K562 (cell line): ENCODE data around the gene CORO2A. TPM values are rescaled to one million over a fixed set of nuclear protein-coding genes. Genes with fewer than 3 reads are reported as not detected.

ENCODE experiments used
- CEBPZ ChIP-seq: fragments of 150-350 bp; IDR thresholded peaks from 2 replicates; pipeline ENCODE4 v1.6.1; 2014; ENCODE audit warnings: low read depth, mild to moderate bottlenecking, low read length, borderline replicate concordance
- CHCHD3 ChIP-seq: fragments of 250-450 bp; sonication (Bioruptor Pico); IDR thresholded peaks from 2 replicates; pipeline ENCODE4 v2.1.2; 2022; ENCODE audit warnings: mild to moderate bottlenecking
- E2F3 ChIP-seq: fragments of 250-450 bp; sonication (Bioruptor Pico); IDR thresholded peaks from 2 replicates; pipeline ENCODE4 v1.4.0; 2020; ENCODE audit warnings: mild to moderate bottlenecking
- ELK1 ChIP-seq: sonication (generic); formaldehyde crosslinking; IDR thresholded peaks from 2 replicates; pipeline ENCODE4 v1.8.1; 2022; ENCODE audit warnings: missing genetic modification reagents
- ELK3 ChIP-seq: fragments of 450-650 bp; formaldehyde crosslinking; IDR thresholded peaks from 2 replicates; pipeline ENCODE4 v1.4.0; 2020; ENCODE audit warnings: mild to moderate bottlenecking
- EP400 ChIP-seq: fragments of 450-650 bp; IDR thresholded peaks from 2 replicates; pipeline ENCODE4 v1.6.1; 2017; ENCODE audit warnings: antibody characterized with exemption, mild to moderate bottlenecking, moderate library complexity
- HDAC2 ChIP-seq: fragments of 450-650 bp; IDR thresholded peaks from 2 replicates; pipeline ENCODE4 v1.6.1; 2016; ENCODE audit warnings: mild to moderate bottlenecking
- MCM2 ChIP-seq: fragments of 450-650 bp; IDR thresholded peaks from 2 replicates; pipeline ENCODE4 v1.6.1; 2017; ENCODE audit warnings: low read depth, mild to moderate bottlenecking
- NBN ChIP-seq: fragments of 450-650 bp; IDR thresholded peaks from 2 replicates; pipeline ENCODE4 v1.6.1; 2016; ENCODE audit warnings: low read depth, mild to moderate bottlenecking
- PYGO2 ChIP-seq: fragments of 450-650 bp; IDR thresholded peaks from 2 replicates; pipeline ENCODE4 v1.6.1; 2016; ENCODE audit warnings: mild to moderate bottlenecking, missing genetic modification characterization, moderate library complexity, missing compliant biosample characterization
- RFX1 ChIP-seq: fragments of 450-650 bp; IDR thresholded peaks from 2 replicates; pipeline ENCODE4 v1.6.1; 2016; ENCODE audit warnings: mild to moderate bottlenecking, moderate library complexity
- RNF2 ChIP-seq: sonication (generic); IDR thresholded peaks from 2 replicates; pipeline ENCODE4 v1.6.1; 2016
- SAFB ChIP-seq: fragments of 200-400 bp; formaldehyde crosslinking; IDR thresholded peaks from 2 replicates; pipeline ENCODE4 v1.6.1; 2017; ENCODE audit warnings: low read depth, low read length, borderline replicate concordance
- SMARCA5 ChIP-seq: fragments of 450-650 bp; IDR thresholded peaks from 2 replicates; pipeline ENCODE4 v1.6.1; 2016
- SNIP1 ChIP-seq: fragments of 450-650 bp; IDR thresholded peaks from 2 replicates; pipeline ENCODE4 v1.7.1; 2017; ENCODE audit warnings: low read depth, mild to moderate bottlenecking
- SNRNP70 ChIP-seq: fragments of 200-400 bp; formaldehyde crosslinking; optimal IDR thresholded peaks from 2 replicates; pipeline ENCODE3; 2017; ENCODE audit warnings: low read depth, low read length
- TCFL5 ChIP-seq: fragments of 250-450 bp; sonication (Bioruptor Pico); conservative IDR thresholded peaks from 2 replicates; pipeline ENCODE4 v1.6.1; 2021; ENCODE audit warnings: mild to moderate bottlenecking, moderate library complexity, matching md5 sums
- TFAP4 ChIP-seq: sonication (generic); formaldehyde crosslinking; IDR thresholded peaks from 2 replicates; pipeline ENCODE4 v1.8.0; 2022; ENCODE audit warnings: missing genetic modification reagents, mild to moderate bottlenecking, moderate library complexity, borderline replicate concordance
- ZNF277 ChIP-seq: fragments of 250-450 bp; sonication (Bioruptor Pico); IDR thresholded peaks from 2 replicates; pipeline ENCODE4 v1.8.0; 2022; ENCODE audit warnings: inconsistent platforms, mild to moderate bottlenecking, moderate library complexity, borderline replicate concordance
- ZNF57 ChIP-seq: fragments of 450-650 bp; formaldehyde crosslinking; IDR thresholded peaks from 2 replicates; pipeline ENCODE4 v1.4.0; 2020; ENCODE audit warnings: mild to moderate bottlenecking, moderate library complexity
- ZNF740 ChIP-seq, 3 experiments: fragments of 200-800 bp in 1 of 3; sonication (Bioruptor generic) in 1 of 3; sonication (generic) in 1 of 3; formaldehyde crosslinking in 1 of 3; IDR thresholded peaks; 2 replicates each; pipeline versions ENCODE4 v1.6.1 to v1.8.0; 2016 to 2022; ENCODE audit warnings: mild to moderate bottlenecking in 2 of 3, missing compliant biosample characterization in 2 of 3, missing genetic modification characterization in 2 of 3, missing genetic modification reagents in 1 of 3
- polyA plus RNA-seq, 8 experiments: library from polyadenylated mRNA; depleted of rRNA in 4 of 8; stranded (reverse) in 5 of 8; unstranded in 3 of 8; fragments of >200 nt; fragmentation: Nextera tagmentation in 2 of 8; fragmentation: Illumina TruSeq in 1 of 8; extraction: Ambion mirVana in 2 of 8; extraction: Trizol in 1 of 8; gene quantifications; 2 replicates each; pipeline versions ENCODE4 v1.2.1 to v1.2.3, GENCODE V29; 2011 to 2014; ENCODE audit warnings: inconsistent platforms in 1 of 8, missing spikeins in 1 of 8
- total RNA-seq, 7 experiments: library from RNA; depleted of rRNA in 6 of 7; stranded (reverse); fragments of >200 nt in 6 of 7; fragmentation: Illumina TruSeq in 2 of 7; extraction: Trizol in 2 of 7; gene quantifications; 2 replicates each; pipeline versions ENCODE4 v1.2.1 to v1.2.3, GENCODE V29; 2011 to 2021; ENCODE audit warnings: low replicate concordance in 1 of 7

The CORO2A gene
- total and polyA plus RNA-seq, 9 of the 15 experiments (the other 6 are each of a cell fraction or from before 2014, with no cell fraction given), result 9.5 to 26.6 (median 18.0) TPM

GRCh38 chr9:98240475-98240874 lies 48.0 kb upstream of the CORO2A start (continued):
- TF ChIP-seq ZNF740 (CRISPR knock-in tag; IDR thresholded peaks at IDR 0.05) (no peak), ZNF740 (tag; IDR thresholded peaks at IDR 0.05) (no peak), NBN (no peak; the same call in 1 of the 2 replicates), ELK1 (CRISPR knock-in tag) (no peak), SMARCA5 (no peak), ELK3 (CRISPR knock-in tag) (no peak), SNRNP70 (no peak), MCM2 (no peak), RFX1 (no peak), SAFB (no peak), HDAC2 (0 out of 2 replicates have a peak, but pooled peaks have one; percentile 55), CHCHD3 (CRISPR knock-in tag) (no peak), CEBPZ (no peak), ZNF277 (CRISPR knock-in tag) (no peak), ZNF57 (CRISPR knock-in tag) (no peak), TFAP4 (CRISPR knock-in tag) (no peak), EP400 (no peak), E2F3 (CRISPR knock-in tag) (no peak), SNIP1 (no peak), TCFL5 (no peak), PYGO2 (tag) (no peak), RNF2 (peak; percentile 78; the same call in 1 of the 2 replicates)
